Activated CD8-positive, alpha-beta memory T cell treated with anti-CD3 and anti-CD28 coated beads, Interleukin-2, amount 50 U/mL, for 24 hours (primary cell): ENCODE results near the gene RDM1.
"Not testable (repeated sequence)": the region's sequence is repeated elsewhere in the genome, so short reads cannot be mapped to it uniquely, and the experiment has no call there.

ENCODE experiments used
- DNase-seq: peaks from one replicate; pipeline ENCODE4 v3.0.0-alpha.2; 2020; ENCODE audit errors: extremely low read depth

Gene RDM1

DNA sequence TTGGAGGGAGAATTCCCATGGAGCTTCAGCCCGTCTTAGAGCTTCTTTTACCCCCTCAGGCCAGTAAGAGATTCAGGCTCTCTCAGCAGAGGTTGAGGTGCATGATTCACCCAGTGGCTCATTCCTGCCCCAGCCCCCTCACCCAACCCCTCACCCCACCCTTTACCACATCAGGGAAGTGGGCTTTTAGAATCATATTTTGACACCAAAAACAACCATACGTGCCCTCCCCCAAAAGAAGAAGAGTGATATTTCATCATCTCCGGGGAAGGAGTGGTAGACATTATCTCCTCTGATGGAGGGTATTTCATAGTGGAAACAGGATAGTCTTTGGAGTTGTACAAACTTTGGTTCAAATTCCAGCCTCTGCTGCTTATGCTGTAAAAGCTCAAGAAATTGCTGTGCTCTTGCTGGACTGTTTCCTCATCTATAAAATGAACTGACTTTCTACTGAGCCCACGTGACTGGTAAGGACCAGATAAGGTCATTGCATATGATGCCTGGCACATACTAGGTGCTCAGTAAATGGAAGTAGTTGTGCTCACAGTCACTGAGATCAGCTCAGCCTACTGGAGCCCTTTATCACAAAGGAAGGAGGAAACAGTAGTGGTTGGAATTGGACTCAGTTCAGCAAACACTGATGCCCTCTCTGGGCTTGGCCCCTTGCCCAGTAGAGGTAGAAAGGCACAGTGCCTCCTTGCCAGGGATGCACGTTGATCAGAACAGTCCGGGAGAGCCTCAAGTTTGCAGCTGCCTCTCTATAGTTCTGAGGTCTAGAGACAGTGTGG, 32.1 kb downstream of the RDM1 start:
- no peak for DNase-seq

DNA sequence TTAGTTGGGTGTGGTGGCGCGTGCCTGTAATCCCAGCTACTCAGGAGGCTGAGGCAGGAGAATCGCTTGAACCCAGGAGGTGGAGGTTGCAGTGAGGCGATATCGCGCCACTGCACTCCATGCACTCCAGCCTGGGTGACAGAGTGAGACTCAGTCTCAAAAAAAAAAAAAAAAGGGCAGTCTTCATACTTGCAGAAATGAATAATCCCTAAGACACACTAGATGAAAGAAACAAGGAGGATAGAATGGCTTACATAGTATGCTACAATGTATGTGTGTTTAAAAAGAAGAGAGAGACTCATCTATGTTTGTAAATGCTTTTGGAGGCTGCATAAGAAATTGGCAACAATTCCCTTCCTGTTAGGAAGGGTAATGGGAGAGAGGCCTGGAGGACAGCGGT, 32.8 kb downstream of the RDM1 start:
- DNase-seq = not testable (repeated sequence)

DNA sequence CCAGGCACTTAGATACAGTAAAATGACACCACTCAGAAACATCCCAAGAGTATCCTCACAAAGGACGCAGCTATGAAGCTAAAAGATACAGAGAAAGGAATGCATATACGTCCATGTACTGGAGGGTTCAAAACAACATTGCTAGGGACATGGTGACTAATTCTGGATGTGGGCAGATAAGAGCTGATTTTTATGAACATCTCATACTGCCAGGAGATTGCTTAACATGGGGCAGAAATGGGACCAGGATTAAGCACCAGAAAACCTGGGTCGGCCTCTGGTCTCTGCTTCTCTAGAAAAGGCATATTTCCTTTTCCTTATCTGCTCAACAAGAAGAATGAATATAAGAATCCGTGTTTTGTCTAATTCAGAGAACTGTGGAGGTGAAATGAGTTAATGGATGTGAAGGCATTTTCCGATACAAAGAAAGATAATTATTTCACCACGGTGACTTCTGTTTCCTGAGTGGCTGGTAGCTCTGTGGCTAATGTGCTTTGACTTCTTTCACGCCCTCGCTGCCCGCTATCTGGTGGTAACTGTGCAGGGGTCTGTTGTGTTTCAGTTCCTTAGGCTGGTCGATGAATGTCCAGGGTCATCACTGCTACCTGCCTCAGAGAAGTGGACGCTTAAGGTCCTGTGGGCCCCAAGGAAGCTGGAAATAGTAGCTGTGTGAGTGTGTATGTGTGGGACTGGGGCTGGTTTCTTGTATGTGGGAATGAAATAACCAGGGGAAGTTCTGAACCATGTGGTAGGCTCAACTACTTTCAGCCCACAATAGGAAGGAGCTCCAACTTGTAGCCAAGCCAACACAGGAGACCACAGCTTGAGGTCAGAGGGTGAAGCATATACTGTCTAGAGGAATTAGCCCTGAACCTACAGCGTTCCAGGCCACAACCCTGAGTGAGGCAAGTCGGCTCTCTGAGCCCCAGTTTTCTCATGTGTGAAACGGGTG, 34.7 kb downstream of the RDM1 start:
- no peak for DNase-seq

DNA sequence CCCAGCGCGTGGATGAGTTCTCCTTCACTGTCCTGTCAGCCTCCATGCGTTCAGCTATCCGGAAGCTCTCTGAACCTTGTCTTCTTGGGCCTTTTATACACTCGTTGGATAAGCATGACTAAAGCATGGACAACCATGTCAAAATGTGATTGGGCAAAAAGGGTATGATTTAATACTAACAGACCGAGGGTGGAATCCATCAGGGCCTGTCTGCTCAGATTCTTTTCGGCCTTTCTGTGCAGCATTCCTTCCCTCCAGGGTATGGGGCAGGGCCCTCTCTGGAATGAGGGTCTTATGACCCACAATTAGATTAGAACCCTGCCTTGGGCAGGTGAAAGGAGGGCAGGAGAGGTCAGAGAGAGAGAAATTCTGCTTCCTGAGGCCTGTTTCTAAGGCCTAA, 36.4 kb downstream of the RDM1 start:
- DNase-seq = no peak

DNA sequence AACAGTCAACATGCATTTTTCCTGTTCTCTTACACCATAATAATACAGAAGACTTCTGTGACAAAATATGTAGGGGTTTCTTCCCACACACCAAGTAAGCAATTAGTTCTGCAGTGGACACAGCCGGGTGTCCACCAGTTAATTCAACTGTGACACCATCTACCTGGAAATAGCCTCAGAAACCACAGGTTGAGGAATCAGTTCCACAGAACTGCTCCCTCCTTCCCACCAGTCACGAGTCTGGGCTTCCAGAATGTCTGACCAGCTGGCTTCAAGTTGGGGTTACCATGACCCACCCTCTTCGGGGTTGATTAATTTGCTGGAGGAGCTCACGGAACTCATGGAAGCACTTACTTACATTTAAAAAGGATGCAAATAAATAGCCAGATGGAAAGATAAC, 36.8 kb downstream of the RDM1 start:
- DNase-seq = no peak

DNA sequence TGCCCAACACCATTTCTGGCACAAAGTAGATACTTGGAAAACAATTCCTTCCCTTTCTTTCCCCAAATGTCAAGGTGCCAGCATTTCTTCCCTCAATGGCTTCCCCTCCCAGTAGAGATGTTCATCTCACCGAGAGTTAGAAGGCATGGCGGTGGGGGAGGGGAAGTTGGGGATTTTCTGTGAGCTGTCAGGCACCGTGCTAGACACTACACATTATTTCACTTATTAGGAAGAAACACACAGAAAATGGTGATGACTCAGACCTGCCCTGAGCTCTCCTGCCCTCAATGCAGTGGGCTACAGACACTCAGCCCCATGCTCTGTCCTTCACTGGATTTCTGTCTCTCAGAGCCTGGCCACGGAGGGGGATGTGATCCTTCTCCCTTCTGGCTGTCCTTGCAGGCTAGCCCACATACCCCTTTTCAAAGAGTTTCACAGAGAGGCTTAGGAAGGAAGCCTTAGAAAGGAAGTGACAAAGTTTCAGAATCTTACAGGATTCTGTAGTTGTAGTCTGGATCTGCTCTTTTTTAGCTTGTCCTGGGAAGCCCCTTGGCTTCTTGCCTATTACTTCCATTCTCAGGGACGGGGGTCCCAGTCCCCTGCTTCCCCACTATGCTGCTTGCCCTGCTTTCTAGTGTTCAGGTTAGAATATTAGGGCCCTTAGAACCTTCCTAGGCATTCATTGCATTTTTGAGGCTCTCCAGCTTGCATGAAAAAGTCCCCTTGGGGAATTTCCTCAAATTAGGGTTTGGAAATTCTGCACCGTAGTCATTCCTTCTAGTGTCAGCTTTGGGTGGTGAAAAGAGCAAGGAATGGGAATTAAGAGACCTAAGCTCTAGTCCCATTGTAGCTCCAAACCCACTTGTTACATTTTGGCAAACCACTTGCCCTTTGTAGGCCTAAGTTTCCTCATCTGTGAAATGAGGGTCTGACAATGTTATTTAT, 38.2 kb downstream of the RDM1 start:
- DNase-seq = no peak

DNA sequence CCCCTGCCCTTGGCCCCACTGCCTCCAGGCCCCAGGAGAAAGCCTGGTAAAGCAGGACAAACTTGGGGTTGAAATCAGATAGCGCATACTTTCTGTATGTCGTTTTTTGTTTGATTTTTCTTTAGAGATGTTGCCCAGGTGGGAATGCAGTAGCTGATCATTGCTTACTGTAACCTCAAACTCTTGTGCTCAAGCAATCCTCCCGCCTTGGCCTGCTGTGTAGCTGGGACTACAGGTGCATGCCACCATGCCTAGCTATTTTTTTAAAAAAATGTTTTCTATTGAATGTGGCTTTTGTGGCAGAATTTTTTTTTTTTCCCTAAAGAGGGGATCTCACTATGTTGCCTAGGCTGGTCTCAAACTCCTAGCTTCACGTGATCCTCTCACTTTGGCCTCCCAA, 39.3 kb downstream of the RDM1 start:
- DNase-seq = no peak

DNA sequence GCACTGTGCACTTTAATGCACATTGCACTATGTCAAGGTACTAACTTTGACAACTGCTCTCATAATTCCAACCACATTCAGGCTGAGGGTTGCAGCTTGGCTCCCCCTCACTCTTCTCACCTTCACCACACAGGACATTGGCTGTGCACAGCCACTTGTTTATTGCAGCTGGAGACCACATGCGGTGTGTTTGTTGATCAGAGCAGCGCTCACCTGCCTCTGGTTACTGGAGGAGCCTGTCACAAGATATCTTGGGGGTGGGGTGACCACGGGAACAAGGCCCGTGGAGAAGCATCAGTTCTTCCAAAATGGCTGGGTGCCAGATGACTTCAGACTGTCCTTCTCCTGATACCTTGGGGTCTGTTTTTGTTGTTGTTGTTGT, 39.8 kb downstream of the RDM1 start:
- no peak for DNase-seq

DNA sequence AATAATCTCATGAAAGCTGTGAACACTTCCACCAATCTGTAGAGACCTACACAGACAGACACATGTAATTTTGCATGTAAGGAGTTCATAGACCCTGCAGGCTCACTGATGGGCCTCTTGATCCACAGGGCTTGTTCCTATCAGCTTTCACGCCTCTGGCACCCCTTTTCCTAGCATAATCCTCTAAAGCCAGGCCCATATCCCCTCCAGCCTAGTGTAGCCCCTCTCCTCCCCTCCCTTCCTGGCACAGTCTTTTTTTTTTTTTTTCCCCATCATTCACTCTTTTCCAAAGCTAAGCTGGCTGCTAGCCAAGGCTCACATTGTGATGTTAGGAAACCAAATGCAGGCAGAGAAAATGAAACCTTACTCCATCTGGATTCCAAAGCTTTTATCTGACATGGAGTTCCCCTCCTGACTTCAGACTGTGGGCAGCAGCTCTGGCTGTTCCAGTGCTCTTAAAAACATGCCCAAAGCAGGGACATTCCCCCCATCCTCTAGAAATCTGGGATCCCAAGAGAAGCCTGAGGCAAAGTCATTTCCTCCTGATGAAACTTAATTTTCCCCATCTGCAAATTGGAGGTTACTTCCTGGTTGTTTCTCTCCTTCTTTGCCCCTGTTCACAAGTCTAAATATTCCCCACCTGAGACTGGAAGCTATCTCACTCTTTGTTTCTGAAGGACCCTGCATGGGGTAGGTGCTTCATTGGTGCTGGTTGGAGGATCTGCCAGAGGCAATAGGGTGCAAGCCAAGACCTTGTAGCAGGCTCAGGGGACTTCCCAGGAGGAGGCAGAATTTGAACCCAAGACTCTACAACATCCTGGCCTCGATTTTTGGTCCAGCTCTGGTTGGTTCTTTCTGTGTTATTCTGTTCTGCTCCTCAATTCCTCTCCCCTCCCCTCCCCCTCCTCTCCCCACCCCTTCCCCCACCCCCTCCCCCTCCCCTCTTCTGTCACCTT, 40.5 kb downstream of the RDM1 start:
- DNase-seq = no peak

DNA sequence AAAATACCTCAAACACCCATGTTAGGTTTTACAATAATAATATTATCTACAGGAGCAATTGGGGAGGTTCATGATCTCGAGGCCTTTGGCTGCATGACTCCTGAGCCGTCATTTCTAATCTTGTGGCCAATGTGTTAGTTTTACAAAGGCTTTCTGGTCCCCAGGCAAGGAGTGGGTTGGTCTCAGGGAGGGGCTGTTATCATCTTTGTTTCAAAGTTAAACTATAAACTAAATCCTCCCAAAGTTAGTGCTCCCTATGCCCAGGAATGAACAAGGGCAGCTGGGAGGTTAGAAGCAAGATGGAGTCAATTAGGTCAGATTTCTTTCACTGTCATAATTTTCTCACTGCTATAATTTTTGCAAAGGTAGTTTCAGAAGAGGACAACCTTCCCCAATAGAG, 41.3 kb downstream of the RDM1 start:
- DNase-seq = no peak

DNA sequence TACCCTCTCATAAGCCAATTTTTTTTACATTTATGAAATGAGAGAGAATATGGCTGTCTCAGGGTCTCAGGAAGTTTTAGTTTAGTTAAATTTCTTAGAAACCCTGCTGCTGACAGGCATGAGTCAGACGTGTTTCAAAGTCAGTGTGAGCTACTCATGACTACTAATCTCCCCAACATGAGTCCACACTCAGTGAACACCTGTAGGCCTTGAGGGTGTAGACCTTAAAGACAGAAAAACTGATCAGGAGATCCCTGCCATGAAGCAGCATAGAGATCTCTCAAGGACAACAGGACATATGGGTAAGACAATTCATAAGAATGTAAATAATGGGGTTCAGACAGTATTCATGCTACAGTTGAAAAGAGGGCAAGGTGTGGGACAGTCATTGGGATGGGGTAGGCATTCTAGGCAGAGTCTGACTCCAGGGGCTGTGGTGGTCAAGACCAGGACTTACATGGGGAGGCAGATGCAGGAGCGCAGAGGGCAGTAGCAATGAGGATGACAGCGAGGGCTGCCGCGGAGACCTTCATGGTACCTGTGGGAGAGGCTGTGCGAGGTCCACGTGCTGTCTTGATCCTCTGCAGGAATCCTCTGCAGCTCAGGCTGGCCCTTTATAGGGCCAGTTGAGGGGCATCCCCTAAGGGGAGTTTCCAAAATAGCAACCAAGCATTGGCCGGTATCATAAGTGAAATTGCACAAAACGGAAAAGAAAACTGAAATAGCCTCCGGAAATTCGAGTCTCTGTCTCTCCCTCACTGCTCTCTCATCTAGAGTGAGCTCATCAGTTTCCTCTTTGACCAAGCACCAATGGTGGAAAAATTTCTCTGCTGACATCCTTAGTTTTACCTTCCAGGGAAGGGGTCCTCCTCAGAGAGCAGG, 50.6 kb downstream of the RDM1 start, which contains the start of gene CCL5:
TSS of gene CCL5 (minus strand) at position 588 of the 882 bp plus-strand sequence.
- no peak for DNase-seq

DNA sequence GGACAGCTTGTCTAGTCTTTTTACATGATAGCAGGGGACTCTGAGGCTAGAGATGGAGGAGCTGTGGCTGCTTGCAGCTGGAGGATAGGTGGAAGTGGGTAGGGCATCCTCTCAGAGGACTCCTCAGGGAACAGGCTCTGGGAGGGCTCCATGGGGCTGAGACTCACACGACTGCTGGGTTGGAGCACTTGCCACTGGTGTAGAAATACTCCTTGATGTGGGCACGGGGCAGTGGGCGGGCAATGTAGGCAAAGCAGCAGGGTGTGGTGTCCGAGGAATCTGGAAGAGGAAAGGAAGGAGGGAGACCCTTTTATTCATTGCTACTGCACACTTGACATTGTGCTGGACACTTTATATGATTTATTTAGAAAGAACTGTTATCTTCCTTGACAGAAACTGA, 52.2 kb downstream of the RDM1 start:
- no peak for DNase-seq

DNA sequence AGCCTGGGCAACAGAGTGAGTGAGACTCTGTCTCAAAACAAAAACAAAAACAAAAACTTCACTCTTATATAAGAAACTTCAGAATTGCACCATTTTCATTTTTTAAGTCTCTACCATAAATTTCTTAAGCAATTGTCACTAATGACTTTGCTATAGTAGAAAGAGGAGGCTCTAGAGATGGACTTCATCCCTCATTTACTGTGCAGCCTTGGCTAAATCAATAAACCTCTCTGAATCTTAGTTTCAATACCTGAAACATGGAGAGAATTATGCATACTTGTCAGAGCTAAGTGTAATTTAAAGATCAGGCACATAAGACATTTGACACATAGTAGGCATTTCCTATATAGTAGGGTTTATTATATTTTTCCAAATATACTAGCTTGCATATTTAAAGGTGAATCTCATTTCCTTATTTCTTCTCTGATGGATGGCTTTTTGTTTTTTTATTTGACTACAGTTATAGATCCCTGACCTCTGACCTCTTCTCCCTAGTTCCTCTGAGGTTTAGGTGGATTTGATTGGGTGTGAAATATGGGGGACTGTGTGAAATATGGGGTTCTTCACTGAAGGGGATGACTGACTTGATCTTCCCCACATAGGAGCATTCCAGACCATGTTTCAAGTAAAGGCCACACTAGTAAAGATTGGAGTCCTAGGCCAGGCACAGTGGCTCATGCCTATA, 53.1 kb downstream of the RDM1 start:
- DNase-seq = no peak

DNA sequence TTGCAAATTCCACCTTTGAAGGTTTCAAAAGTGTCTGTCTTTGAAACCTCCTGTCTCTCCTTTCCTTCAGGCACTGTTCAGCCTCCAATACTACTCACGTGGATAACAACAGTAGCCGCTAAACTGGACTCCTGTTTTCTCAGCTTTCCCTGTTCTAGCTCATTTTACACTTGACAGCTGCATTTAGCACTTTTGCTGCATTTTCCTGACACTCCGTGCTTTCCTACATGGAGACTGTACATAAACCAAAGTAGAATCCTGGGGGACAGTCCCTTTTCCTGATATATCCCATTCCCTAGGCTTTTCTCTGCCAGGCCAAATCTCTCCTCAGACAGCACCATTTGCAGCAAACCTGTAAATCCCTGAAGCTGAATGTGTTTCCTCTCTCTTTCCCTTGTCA, 54.0 kb downstream of the RDM1 start:
- no peak for DNase-seq

DNA sequence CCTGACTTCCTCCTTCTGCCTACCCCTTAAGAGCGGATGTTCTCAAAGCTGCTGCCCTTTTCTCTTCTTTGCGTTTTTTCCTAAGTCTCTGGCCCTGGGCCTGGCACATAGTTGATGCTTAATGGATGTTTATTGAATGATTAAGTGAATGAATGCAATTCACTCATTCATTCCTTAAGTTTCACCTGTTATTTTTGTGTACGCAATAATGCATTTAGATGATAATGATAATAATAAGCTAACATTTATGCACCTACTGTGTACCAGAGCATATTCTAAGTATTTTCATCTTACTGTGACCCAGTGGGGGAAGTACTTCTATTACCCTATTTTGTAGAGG, 54.8 kb downstream of the RDM1 start:
- no peak for DNase-seq

DNA sequence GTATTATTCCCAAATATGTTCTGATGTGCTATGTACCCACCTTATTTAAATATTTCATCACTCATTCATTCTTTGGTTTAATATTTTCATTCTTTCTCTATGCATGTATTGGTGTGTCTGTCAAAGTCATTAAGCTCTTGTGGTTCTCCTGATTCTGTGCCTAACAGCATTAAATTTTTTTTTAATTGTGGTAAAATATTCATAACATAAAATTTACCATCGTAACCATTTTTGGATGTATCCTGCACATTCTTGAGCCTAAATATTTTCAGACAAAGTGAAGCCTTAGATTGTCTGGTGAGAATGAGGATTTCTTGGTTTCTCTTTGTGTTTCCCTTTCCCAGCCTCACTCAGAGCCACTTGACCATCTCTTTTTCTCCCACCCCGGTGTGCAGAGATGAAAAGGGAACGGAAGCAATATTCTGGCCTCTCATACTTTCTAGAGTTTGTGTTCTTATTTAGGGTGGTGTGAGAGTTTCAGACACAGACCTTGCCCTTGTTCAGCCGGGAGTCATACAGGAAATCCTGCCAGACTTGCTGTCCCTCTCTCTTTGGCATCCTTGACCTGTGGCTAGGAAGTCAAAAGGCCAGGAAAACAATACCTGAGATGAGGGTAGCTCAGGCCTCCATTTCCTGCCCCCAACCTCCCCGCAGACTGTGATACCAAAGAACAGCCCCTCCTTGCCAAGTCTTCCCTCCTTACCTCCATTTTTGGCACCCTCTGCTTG, 55.3 kb downstream of the RDM1 start:
- no peak for DNase-seq

DNA sequence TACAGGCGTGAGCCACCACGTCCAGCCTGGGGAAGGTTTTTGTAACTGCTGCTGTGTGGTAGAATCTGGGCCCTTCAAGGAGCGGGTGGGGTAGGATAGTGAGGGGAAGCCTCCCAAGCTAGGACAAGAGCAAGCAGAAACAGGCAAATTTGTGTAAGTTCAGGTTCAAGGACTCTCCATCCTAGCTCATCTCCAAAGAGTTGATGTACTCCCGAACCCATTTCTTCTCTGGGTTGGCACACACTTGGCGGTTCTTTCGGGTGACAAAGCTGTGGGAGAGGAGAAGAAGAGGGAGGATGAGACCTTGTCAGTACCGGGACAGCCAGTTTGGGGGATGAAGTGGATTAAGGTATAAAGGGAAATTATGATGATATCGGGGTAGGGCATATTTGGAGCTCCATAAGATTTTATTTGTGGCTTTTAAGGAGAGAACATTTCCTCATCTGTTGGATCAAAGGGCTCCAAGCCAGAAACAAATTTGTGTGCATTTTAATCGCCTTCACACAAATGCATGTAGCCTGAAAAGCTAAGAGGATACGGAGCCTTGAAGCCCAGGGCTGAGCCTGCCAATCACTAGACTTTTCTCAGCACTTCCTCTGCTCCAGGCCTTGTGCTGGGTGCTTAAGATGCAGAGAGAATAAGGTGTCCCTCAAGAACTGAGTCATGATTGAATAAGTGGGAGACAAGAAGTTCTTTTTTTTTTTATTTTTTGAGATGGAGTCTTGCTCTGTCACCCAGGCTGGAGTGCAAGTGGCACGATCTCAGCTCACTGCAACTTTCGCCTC, 58.2 kb downstream of the RDM1 start:
- DNase-seq = no peak
